Smooth muscle cell (in vitro differentiated cells): ENCODE measurements around the gene GLIS1. TPM values are rescaled to one million over a fixed set of nuclear protein-coding genes. Genes with fewer than 3 reads are reported as not detected.
A peak's percentile ranks its signal among the peaks of the same experiment; 100 is the strongest.
"Not testable (repeated sequence)": the region's sequence is repeated elsewhere in the genome, so short reads cannot be mapped to it uniquely, and the experiment has no call there.

Source experiments
- DNase-seq: peaks from one replicate; lab custom pipeline; 2025; ENCODE audit not compliant: unreplicated experiment; lab: John Stamatoyannopoulos, UW
- H2AFZ ChIP-seq: fragments of 200-600 bp; sonication (generic); 2 replicates; pipeline ENCODE4 v1.6.0; 2016; ENCODE audit warnings: antibody characterized with exemption, low read depth, mild to moderate bottlenecking
- H3F3A ChIP-seq: fragments of 200-600 bp; sonication (generic); 2 replicates; pipeline ENCODE4 v1.6.0; 2017; ENCODE audit warnings: antibody characterized with exemption, low read depth
- H3K27ac ChIP-seq: fragments of 200-600 bp; sonication (generic); 2 replicates; pipeline ENCODE4 v1.5.1; 2016; ENCODE audit warnings: low read depth, mild to moderate bottlenecking
- H3K27me3 ChIP-seq: fragments of 200-600 bp; sonication (generic); 2 replicates; pipeline ENCODE4 v1.6.1; 2016; ENCODE audit warnings: low read depth, mild to moderate bottlenecking
- H3K36me3 ChIP-seq: fragments of 200-600 bp; sonication (generic); 2 replicates; pipeline ENCODE4 v1.5.1; 2016; ENCODE audit warnings: low read depth
- H3K4me1 ChIP-seq: fragments of 200-600 bp; sonication (generic); 2 replicates; pipeline ENCODE4 v1.5.1; 2016; ENCODE audit warnings: low read depth
- H3K4me2 ChIP-seq: fragments of 200-600 bp; sonication (generic); 2 replicates; pipeline ENCODE4 v1.6.0; 2016; ENCODE audit warnings: mild to moderate bottlenecking
- H3K4me3 ChIP-seq: fragments of 200-600 bp; sonication (generic); 2 replicates; pipeline ENCODE4 v1.5.1; 2016; ENCODE audit warnings: mild to moderate bottlenecking
- H3K79me2 ChIP-seq: fragments of 200-600 bp; sonication (generic); 2 replicates; pipeline ENCODE4 v1.6.0; 2016; ENCODE audit warnings: low read depth, mild to moderate bottlenecking
- H3K9ac ChIP-seq: fragments of 200-600 bp; sonication (generic); 2 replicates; pipeline ENCODE4 v1.6.0; 2016; ENCODE audit warnings: low read depth
- H3K9me3 ChIP-seq: fragments of 200-600 bp; sonication (generic); replicated peaks from 2 replicates; pipeline ENCODE4 v1.5.1; 2016; ENCODE audit warnings: low read depth
- H4K20me1 ChIP-seq: fragments of 200-600 bp; sonication (generic); 2 replicates; pipeline ENCODE4 v1.6.0; 2016; ENCODE audit warnings: low read depth
- WGBS: methylation state at CpG from one replicate; pipeline ENCODE4 v1.1.7; 2016; ENCODE audit warnings: low lambda C conversion rate; 5-methylcytosine and 5-hydroxymethylcytosine counted together
- polyA plus RNA-seq: library from polyadenylated mRNA; unstranded; fragments of >200 nt; fragmentation: Nextera tagmentation; extraction: Ambion mirVana; gene quantifications from 2 replicates; pipeline ENCODE4 v1.2.1, GENCODE V29; 2016
- total RNA-seq: library from RNA; depleted of rRNA; stranded (reverse); fragments of >200 nt; gene quantifications from 2 replicates; pipeline ENCODE4 v1.2.3, GENCODE V29; 2014
- TF ChIP-seq, protein P1 (sequence below): fragments of 200-600 bp; sonication (generic); IDR thresholded peaks from 2 replicates; pipeline ENCODE4 v1.5.1; 2017; ENCODE audit warnings: borderline replicate concordance, mild to moderate bottlenecking, antibody characterized with exemption; ENCODE audit not compliant: insufficient read depth, poor library complexity, severe bottlenecking

GLIS1 gene
- total and polyA plus RNA-seq, 2 experiments from 2014 or later = 0.36 to 4.9 TPM

GRCh38 chr1:53763461-53763860 lies 24.5 kb upstream of the GLIS1 start:
- no peak for DNase-seq
- Histone ChIP-seq H3F3A (peaks cover 6% of the 10 kb centered on the region), H3K36me3 (no peaks in the 10 kb centered on the region), H4K20me1 (no peaks in the 10 kb centered on the region), H3K27me3 (no peaks in the 10 kb centered on the region), H2AFZ (no peak overlapping the region), H3K79me2 (no peaks in the 10 kb centered on the region), H3K4me2 (no peak overlapping the region), H3K27ac (no peak overlapping the region), H3K9ac (no peak overlapping the region), H3K9me3 (no peaks in the 10 kb centered on the region), H3K4me1 (peaks cover 9% of the 10 kb centered on the region), H3K4me3 (no peak overlapping the region)
- WGBS = 94% methylated on average over 4 of the region's 4 CpGs
- TF ChIP-seq, protein P1, sequence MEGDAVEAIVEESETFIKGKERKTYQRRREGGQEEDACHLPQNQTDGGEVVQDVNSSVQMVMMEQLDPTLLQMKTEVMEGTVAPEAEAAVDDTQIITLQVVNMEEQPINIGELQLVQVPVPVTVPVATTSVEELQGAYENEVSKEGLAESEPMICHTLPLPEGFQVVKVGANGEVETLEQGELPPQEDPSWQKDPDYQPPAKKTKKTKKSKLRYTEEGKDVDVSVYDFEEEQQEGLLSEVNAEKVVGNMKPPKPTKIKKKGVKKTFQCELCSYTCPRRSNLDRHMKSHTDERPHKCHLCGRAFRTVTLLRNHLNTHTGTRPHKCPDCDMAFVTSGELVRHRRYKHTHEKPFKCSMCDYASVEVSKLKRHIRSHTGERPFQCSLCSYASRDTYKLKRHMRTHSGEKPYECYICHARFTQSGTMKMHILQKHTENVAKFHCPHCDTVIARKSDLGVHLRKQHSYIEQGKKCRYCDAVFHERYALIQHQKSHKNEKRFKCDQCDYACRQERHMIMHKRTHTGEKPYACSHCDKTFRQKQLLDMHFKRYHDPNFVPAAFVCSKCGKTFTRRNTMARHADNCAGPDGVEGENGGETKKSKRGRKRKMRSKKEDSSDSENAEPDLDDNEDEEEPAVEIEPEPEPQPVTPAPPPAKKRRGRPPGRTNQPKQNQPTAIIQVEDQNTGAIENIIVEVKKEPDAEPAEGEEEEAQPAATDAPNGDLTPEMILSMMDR = no peak

DNA sequence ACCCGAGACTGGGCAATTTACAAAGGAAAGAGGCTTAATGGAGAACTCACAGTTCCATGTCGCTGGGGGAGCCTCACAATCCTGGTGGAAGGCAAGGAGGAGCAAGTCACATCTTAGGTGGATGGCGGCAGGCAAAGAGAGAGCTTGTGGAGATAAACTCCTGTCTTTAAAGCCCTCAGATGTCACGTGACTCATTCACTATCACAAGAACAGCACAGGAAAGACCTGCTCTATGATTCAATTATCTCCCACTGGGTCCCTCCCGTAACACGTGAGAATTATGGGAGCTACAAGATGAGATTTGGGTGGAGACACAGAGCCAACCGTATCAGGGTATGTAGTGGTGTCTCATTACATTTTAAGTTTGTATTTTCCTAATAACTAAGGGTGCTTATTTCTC lies 21.5 kb upstream of the GLIS1 start:
- not testable (repeated sequence) for H3K4me2 ChIP-seq, H3K27ac ChIP-seq, H3K4me3 ChIP-seq, H3K9ac ChIP-seq, H2AFZ ChIP-seq, H3F3A ChIP-seq, DNase-seq, H3K27me3 ChIP-seq, H3K36me3 ChIP-seq, H3K9me3 ChIP-seq, H4K20me1 ChIP-seq, H3K79me2 ChIP-seq, H3K4me1 ChIP-seq
- WGBS = 83% methylated on average over 7 of the region's 7 CpGs

DNA sequence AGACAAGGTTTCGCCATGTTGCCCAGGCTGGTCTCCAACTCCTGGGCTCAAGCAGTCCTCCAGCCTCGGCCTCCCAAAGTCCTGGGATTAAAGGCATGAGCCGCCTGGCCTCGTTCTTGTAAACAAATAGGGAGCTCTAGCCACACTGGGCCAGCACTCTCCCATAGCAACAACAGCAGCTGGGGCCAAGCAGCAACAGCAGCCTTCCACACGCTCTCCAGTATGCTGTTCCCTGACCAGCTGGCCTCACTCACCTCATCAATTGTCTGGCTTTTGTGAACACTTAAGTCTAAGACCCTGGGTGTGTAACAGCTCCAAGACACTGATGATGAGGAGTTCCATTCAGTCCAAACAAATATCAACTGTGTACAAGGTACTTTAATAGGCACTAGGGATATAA lies 16.9 kb upstream of the GLIS1 start:
- H3K27me3 ChIP-seq = no peaks in the 10 kb centered on the region
- H3K9me3 ChIP-seq = no peaks in the 10 kb centered on the region
- no peak for DNase-seq
- no peak overlapping the region for H3K27ac ChIP-seq
- no peak overlapping the region for H3K4me2 ChIP-seq
- no peaks in the 10 kb centered on the region for H4K20me1 ChIP-seq
- no peaks in the 10 kb centered on the region for H3K79me2 ChIP-seq
- no peak overlapping the region for H2AFZ ChIP-seq
- H3K4me3 ChIP-seq = no peak overlapping the region
- no peaks in the 10 kb centered on the region for H3K4me1 ChIP-seq
- TF ChIP-seq, protein P1 = no peak
- H3K9ac ChIP-seq = no peak overlapping the region
- H3F3A ChIP-seq = no peaks in the 10 kb centered on the region
- 79% methylated on average over 5 of the region's 5 CpGs for WGBS
- H3K36me3 ChIP-seq = no peaks in the 10 kb centered on the region

DNA sequence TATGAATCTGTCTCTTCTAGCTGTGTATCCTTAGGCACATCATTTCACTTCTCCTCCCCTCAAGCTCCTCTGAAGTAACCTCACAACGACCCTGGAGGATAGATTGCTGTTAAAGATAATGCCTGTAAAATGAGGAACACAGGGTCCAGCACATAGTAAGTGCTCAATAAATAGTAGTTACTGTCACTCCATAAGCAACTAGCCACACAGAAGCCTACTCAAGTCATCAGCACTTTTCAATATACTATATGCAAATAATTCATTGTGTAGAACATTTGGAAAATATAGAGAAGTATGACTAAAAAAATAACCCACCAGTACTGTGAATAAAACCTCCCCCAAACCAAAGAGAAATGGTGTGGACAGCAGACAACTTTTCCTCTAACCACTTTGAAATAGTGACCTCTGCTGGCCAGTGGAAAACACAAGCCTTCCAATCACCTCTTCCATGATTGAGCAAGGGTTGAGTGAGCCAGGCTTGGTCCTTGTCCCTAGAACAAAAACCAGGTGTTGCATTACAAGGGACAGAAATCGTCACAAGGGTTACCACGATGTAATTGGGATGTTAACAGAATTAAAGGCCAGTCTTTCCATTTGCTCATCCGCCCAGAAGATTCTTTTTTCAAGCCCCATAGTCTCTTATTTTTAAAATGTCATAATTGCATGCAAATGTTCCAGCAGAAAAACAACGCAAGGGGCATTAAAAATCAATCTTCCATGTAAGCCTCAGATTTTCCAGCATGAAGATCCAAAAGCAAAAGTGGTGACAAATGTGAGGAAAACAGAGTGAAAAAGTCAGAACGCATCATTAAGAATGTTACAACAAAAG lies 15.7 kb upstream of the GLIS1 start:
- Histone ChIP-seq H3K4me1 (no peaks in the 10 kb centered on the region), H3K9me3 (no peaks in the 10 kb centered on the region), H3K9ac (no peak overlapping the region), H3K36me3 (no peaks in the 10 kb centered on the region), H2AFZ (no peak overlapping the region), H3K79me2 (no peaks in the 10 kb centered on the region), H3K4me3 (no peak overlapping the region), H3K27ac (no peak overlapping the region), H3F3A (no peaks in the 10 kb centered on the region), H4K20me1 (no peaks in the 10 kb centered on the region), H3K27me3 (peaks cover 5% of the 10 kb centered on the region), H3K4me2 (no peak overlapping the region)
- WGBS = 54% methylated on average over 6 of the region's 6 CpGs
- DNase-seq = no peak
- TF ChIP-seq, protein P1 = peak; percentile 71
